Glutamatergic neuron (in vitro differentiated cells): ENCODE data around the gene CTRB2. TPM values are rescaled to one million over a fixed set of nuclear protein-coding genes. Genes with fewer than 3 reads are reported as not detected.

Experiments
- DNase-seq: peaks from one replicate; pipeline ENCODE4 v3.0.0; 2022
- H3K27ac Mint-ChIP-seq: one replicate; pipeline ENCODE4 v1.8.0; 2020; ENCODE audit warnings: mild to moderate bottlenecking, mixed read lengths, inconsistent platforms; ENCODE audit not compliant: unreplicated experiment
- H3K27me3 Mint-ChIP-seq: one replicate; pipeline ENCODE4 v1.8.0; 2020; ENCODE audit warnings: mild to moderate bottlenecking, moderate library complexity, mixed read lengths, inconsistent platforms; ENCODE audit not compliant: unreplicated experiment
- H3K36me3 Mint-ChIP-seq: one replicate; pipeline ENCODE4 v1.8.0; 2020; ENCODE audit warnings: mild to moderate bottlenecking, mixed read lengths, inconsistent platforms; ENCODE audit not compliant: unreplicated experiment
- H3K4me1 Mint-ChIP-seq: one replicate; pipeline ENCODE4 v1.8.0; 2020; ENCODE audit warnings: mild to moderate bottlenecking, low read depth, mixed read lengths, inconsistent platforms; ENCODE audit not compliant: unreplicated experiment
- H3K4me3 Mint-ChIP-seq: one replicate; pipeline ENCODE4 v1.8.0; 2020; ENCODE audit warnings: mild to moderate bottlenecking, mixed read lengths, inconsistent platforms; ENCODE audit not compliant: unreplicated experiment
- H3K9me3 Mint-ChIP-seq: one replicate; pipeline ENCODE4 v1.8.0; 2020; ENCODE audit warnings: mild to moderate bottlenecking, moderate library complexity, mixed read lengths, inconsistent platforms; ENCODE audit not compliant: unreplicated experiment
- CTCF ChIP-seq: fragments of 200-600 bp; sonication (generic); IDR thresholded peaks from one replicate; pipeline ENCODE4 v1.5.0; 2021; ENCODE audit not compliant: partially characterized antibody, unreplicated experiment
- total RNA-seq: library from RNA; stranded (reverse); fragmentation: NEBNext Ultra II Directional; extraction: Animal tissue kit (Norgen Biotek cat#: 25700); gene quantifications from one replicate; pipeline ENCODE4 v1.2.1, GENCODE V29; 2021; ENCODE audit not compliant: unreplicated experiment

The CTRB2 gene
- total RNA-seq, 1 donor from 2014 or later: not detected

- Mint-ChIP-seq H3K36me3 (no peaks in the 10 kb centered on the region), H3K4me3 (no peak overlapping the region), H3K27ac (no peak overlapping the region), H3K9me3 (peaks cover 22% of the 10 kb centered on the region), H3K27me3 (peaks cover 9% of the 10 kb centered on the region), H3K4me1 (peaks cover 11% of the 10 kb centered on the region)
- no peak for DNase-seq
- TF ChIP-seq CTCF: no peak
Measured at GRCh38 chr16:75229172-75230031, 22.4 kb upstream of the CTRB2 start.

GRCh38 chr16:75228143-75228976 is 21.4 kb upstream of the CTRB2 start:
- Mint-ChIP-seq H3K4me1 (peaks cover 7% of the 10 kb centered on the region), H3K4me3 (no peak overlapping the region), H3K9me3 (peaks cover 21% of the 10 kb centered on the region), H3K27ac (no peak overlapping the region), H3K27me3 (peaks cover 12% of the 10 kb centered on the region), H3K36me3 (no peaks in the 10 kb centered on the region)
- no peak for DNase-seq
- TF ChIP-seq CTCF: no peak

GRCh38 chr16:75227361-75228142 is 20.6 kb upstream of the CTRB2 start:
- Mint-ChIP-seq H3K27ac (peak overlapping the region; percentile 43), H3K36me3 (no peaks in the 10 kb centered on the region), H3K9me3 (peaks cover 15% of the 10 kb centered on the region), H3K4me1 (peaks cover 7% of the 10 kb centered on the region), H3K4me3 (no peak overlapping the region), H3K27me3 (peaks cover 10% of the 10 kb centered on the region)
- no peak for DNase-seq
- TF ChIP-seq CTCF: no peak

GRCh38 chr16:75226550-75227360 is 19.8 kb upstream of the CTRB2 start:
- TF ChIP-seq CTCF: no peak
- Mint-ChIP-seq H3K4me1 (peaks cover 7% of the 10 kb centered on the region), H3K4me3 (no peak overlapping the region), H3K27me3 (peaks cover 12% of the 10 kb centered on the region), H3K36me3 (no peaks in the 10 kb centered on the region), H3K27ac (no peak overlapping the region), H3K9me3 (peaks cover 17% of the 10 kb centered on the region)
- DNase-seq: no peak
